HG03442 (cell line): Measurements from ENCODE around the gene MTF1.

Experiments used
- ATAC-seq: cut with Tn5 transposase; IDR thresholded peaks from one replicate; pipeline ENCODE4 v1.9.1; 2021; ENCODE audit warnings: mild to moderate bottlenecking, moderate library complexity; ENCODE audit not compliant: unreplicated experiment

The MTF1 gene

DNA sequence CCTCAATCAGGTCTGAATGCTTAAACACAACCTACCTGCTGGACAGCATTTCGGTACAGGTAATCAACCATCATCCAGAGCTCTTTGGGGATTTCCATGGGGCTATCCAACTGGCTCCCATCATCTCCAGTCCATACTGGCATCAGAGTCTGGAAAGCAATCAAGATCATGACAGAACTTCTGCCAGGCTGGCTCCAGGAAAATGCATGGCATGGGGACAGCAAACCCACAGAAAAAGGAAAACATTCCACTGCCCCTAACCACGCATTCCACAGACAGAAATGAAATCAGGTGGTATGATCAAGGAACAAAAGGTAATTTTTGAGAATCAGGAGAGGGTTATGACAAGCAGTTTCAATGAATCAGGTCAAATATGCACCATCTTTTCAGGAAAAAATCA is 9.1 kb upstream of the MTF1 start:
- ATAC-seq = no peak

DNA sequence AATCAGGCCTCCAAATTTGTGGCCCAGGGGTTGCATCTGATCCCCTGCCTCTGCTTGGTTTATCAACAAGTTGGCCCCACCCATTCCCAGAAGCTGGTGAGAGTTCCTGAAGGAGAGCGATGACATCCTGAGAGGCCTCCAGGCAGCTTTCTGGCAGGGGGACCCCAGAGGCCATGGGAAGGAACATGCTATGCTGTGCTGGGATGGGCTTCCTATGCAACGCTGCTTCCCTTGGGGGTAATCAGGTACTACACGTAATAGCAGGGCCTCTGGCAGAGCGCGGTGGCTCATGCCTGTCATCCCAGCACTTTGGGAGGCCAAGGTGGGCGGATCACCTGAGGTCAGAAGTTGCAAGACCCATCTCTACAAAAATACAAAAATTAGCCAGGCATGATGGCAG is 8.4 kb upstream of the MTF1 start:
- no peak for ATAC-seq

DNA sequence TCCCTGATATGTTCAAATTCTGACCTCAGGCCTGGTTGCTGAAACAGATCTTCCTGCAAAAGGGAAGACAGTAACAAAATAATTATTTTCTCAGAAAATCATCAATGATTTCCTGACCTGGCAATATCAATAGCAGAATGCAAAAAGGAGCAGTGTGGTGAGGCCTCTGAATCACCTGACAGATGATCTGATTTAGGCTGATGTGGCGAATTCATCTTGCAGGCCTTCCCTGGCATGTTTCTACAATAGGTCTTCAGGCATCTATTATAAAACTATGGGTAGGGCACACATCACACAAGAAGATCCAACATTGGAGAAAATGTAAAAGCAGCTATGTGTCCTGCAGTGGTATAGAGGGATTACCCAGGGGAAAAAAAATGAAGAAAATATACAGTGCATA is 7.1 kb upstream of the MTF1 start:
- no peak for ATAC-seq

DNA sequence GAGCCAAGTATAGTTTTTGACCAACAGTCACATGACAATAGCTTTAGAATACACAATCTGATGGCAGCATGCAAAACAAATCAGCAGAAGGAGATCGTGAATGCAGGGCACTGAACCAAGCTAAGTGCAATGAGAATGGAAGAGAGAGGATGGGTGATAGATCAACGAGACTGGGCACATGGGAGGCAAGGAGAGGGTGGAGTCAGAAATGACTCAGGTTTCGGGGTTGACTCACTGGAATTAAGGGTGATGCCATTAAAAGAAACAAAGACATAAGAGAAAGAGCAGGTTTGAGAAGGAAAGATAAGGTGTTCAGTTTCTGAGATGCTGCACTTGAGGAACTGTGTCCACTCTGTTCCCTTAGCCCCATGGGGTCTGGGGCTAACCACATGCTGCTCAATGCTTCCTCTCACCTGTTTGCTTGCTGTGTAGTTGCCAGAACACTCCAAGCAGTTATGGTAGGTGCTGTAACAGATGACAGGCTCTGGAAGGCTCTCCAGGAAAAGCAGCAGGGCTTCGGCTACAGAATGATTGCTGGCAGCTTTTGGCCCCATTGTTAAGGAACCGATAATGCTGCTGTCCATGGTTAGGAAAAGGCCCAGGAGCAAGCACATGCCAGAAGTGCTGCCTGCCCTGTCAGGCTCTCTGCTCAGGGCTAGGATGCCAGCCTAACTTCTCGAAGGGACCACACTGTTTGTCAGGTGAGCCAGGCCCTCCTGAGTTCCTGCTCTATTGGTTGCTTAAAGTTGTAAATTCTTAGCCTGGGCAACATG is 6.1 kb upstream of the MTF1 start:
- no peak for ATAC-seq

DNA sequence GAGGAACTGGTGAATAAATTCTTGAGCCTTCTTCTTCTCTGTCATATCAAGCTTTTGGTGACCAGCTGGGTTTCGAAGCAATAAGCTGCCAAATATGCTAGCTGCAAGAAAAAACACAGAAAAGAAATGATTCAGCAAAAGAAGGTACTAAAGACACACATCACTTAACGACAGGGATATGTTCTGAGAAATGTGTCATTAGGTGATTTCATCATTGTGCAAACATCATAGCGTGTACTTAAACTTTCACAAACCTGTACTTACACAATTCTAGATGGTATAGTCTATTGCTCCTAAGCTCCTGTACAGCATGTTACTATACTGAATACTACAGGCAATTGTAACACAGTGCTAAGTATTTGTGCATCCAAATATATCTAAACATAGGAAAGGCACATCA is 2.9 kb upstream of the MTF1 start:
- ATAC-seq = no peak

DNA sequence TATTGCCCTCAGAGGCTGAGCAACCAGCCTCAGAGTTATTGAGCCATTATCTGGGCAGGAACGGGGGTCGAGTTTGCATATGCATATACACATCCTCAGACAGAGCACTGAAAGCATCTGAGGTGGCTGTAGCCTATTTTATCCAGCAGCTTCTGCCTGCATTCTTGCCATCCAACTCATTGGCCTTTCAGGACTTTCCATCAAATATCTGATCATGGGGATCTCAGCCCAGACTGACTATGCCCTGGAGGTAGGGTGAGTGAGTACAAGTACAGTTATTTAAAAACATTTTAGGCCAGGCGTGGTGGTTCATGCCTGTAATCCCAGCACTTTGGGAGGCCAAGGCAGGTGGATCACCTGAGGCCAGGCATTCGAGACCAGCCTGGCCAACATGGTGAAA is 1.8 kb upstream of the MTF1 start:
- ATAC-seq = no peak

DNA sequence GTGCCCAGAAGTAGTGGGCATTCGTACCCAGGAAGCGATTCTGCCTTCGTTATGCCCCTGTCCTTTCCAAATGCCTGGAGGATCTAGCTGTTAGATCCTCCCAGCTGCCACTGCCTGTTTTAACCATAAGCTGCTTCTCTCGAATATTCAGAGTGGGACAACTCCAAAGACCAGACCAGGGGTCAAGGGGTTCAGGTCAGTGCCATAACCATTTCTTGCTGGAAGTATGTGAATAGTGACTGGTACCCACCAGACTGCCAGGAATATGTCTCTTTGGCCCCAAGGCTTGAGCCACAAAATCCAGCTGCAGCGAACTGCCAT is 914 bp upstream of the MTF1 start:
- ATAC-seq = no peak

DNA sequence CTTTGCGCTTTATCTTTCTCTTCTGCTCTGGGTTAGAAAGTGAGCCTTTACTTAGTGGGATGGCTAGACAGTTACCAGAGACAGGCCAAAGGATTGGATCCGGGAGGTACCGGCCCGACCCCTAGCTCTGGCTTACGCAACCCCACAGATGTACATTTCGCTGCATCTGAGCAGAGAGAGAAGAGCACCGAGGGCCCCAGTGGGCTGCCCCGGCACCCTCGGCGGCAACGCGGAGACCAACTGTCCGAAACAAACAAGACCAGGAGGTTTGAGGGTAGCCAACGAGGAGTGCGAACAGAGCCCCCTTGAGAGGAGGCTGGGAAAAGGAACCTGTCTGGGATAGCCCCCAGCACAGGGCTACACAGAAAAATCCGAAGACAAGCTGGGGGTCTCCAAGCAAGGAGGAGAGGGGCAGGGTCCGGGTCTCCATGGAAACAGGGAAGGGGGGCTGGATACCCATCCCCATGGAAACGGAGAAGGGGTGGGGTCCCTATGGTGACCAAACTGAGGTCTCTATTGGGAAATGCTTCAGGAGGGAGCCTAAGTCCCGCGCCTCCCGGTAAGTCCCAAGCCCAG is 373 bp downstream of the MTF1 start:
- no peak for ATAC-seq

DNA sequence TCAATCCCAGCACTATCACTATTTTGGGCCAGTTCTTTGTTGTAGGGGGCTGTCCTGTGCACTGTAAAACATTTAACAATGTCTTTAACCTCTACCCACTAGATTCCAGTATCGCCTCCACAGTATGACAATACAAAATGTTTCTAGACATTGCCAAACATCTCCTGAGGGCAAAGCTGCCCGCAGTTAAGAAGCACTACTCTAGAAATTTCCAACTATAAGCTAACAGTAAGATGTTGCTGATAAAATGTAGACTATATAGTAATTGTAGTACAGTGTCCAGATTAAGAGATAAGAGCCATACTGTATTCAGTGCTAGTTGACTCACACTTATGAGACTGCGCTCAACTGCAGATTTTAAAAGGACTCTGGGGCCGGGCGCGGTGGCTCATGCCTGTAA is 5.0 kb downstream of the MTF1 start:
- ATAC-seq = no peak

DNA sequence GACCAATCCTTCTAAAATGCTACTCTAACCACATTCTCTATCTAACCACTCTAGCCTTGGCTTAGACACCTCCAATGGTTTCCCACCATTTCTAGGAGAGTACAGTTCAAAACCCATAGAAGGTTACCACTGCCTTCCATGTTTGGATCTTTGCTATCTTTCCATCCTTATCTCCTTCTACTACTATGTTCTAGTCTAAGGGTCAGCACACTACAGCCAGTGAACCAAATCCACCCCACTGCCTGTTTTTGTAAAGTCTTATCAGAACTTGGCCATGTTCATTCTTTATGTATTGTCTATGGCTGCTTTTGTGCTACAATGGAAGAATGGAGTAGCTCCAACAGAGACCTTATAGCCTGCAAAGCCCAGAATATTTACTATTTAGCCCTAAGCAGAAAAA is 6.2 kb downstream of the MTF1 start:
- no peak for ATAC-seq

DNA sequence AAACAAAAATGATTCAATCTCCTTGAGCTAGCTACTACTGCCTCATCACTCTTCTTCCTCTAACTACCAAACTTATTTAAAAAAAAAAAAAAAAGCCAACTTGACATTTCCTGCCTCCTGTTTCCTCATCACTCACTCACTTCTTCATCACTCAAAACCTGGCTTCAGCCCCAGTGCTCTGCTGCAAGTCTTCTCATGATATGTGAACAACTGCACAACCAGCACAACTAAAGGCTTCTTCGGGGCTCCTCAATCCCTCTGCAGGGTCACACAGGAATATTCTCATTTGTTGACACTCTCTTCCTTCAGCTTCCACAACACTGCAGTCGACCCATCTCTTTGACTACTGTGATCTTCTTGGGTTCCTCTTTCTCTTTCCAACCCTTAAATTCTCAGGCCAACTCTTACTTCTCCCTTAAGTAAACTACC is 7.6 kb downstream of the MTF1 start:
- no peak for ATAC-seq

DNA sequence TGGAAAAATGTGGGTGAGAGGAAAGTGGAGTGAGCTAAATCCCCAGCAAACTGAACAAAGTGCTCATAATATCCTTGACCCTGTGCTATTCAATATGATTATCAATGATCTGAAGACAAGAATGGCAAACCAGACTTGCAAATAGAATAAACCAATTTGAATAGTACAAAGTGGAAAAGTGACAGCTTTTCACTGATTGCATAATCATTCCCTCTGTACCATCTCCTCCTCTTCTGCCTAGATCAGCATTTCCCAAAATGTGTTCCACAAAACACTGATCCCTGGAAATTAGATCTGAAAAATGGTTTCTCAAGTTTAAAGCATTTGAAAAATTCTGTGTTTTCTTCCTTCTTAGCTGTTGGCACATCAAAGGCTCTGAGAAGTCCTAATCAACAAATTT is 8.1 kb downstream of the MTF1 start:
- no peak for ATAC-seq

DNA sequence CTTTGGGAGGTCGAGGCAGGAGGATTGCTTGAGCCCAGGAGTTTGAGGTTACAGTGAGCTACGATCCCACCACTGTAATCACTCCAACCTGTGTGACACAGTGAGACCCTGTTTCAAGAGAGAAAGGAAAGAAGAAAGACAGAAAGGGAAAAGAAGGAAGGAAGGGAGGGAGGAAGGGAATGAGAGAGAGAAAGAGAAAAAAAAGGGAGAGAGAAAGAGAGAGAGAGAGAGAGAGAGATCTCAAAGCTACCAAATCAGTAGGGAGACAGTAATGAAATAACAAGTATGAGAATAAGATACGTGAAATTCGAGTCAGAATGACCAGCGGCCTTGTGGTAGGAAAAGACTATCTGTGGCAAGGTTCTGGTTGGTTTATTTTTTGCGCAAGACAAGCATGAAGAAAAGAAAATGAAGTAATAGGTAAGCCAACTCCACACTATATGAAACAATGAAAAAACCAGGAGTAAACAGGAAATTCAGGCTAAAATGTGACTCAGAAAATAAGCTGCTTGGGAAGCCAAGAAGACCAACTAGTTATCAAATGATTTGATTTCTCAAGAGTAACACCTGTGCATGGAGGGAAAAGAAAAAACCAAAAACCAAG is 8.9 kb downstream of the MTF1 start:
- ATAC-seq = no peak

DNA sequence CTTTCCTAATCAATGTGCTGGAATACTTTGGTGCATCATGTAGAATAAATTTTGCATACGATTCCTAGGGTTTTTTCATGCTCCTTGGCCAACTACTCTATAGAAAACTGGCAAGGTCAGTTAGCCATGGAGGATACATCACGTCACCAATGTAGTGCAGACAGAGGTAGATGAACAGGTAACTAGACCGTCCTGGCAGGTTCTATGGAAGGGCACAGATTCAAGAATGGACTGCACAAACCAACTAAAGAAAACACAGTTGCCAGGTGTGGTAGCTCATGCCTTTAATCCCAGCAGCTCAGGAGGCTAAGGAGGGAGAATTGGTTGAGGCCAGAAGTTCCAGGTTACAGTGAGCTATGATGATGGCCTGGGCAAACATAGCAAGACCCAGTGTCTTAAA is 9.9 kb downstream of the MTF1 start:
- ATAC-seq = no peak

DNA sequence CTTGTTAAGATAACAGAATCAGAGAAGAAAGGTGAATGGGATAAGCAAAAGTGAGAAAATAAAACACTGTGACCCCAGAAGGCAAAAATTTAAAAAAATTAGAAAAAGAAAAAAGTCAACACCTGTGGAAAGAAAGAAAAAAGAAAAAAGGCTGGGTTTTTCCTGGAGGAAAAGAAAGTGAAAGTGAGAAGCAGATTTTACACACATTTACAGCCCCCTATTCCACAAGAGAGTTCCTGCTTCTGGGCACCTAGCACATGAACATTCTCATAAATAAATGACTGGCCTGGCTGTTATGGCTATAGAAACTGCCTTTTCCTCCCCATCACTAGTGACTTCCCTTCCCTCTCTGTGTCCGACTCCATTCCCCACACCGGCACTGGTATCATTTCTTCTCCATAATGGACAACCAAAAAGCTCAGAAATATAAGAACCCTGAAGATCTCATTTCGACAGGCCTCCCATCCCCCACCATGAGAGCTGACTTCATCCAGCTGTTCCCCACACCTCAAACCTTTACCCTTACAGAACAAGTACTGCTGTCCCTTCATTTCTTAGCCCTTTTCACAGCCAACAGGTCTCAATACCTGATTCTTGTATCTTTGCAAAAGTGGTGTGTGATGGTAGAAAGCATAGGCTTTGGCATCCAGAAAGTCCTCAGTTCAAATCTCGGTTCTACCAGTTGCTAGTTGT is 12.6 kb downstream of the MTF1 start:
- ATAC-seq = no peak

DNA sequence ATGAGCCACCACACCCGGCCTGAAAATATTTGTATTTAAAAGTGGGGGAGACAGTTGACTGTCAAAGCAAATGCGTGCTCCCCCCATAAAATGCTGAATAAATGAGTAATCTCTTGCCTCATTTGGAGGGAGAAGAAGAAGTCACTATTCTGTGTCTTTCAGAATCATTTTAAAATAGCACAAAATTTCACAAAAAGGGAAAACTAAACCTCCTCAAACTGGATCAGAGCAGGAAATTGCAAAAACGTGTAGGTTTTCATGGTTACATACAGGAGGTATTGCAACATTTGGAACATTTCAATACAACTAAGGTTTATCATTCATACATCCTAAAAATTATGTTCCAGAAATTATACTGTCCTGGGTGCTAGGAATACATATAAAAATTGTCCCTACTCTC is 13.6 kb downstream of the MTF1 start:
- ATAC-seq = no peak

DNA sequence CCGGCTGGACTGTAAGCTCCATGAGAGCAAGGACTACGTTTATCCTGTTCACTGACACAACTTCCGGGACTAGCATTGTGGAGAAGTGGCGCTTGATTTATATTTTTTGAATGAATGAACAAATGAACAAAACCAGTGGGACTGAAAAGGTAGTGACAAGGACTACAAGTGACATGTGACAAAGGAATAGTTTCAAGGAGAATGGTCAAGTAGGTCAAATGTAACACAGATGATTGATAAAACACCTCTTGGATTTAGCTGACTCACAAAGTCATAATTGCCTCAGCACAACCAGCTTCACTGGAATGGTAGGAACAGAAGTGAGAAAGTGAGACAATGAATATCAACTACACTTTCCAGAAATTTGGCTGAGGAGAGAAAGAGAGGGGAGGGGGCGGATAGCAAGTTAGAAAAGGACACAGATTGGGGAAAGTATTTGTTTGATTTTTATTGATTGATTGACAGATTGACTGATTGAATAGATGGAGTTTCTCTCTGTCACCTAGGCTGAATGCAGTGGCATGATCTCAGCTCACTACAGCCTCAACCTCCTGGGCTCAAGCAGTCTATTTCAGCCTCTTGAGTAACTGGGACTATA is 14.2 kb downstream of the MTF1 start:
- no peak for ATAC-seq

DNA sequence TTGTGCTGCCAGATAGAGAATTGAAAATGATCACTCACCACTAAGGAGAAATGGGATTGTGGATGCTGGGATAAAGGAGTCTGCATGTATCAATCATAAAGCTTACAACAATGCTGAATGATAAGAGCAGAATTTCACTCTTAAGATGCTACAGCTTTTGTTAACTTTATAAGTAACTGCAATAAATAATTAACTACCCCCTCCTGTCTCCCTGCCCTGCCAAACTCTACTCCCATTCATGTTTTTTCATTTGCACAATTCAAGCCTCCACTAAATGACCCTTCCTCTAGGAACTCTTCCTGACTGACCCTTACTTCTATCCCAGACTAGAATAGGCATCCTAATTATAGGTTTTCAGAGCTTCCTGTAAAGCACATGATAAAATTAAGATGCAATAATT is 14.9 kb downstream of the MTF1 start:
- ATAC-seq = no peak

DNA sequence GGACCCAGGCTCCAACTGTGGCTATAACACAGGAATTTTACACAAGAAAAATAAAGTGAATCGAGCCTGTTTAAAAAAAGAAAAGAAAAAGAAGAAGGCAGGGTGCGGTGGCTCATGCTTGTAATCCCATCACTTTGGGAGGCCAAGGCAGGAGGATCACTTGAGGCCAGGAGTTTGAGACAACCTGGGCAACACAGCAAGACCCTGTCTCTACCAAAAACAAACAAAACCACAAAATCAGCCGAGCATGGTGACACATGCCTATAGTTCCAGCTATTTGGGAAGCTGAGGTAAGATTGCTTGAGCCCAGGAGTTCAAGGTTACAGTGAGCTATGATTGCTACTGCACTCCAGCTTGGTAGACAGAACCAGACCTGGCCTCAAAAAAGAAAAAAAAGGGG is 17.7 kb downstream of the MTF1 start:
- ATAC-seq = no peak

DNA sequence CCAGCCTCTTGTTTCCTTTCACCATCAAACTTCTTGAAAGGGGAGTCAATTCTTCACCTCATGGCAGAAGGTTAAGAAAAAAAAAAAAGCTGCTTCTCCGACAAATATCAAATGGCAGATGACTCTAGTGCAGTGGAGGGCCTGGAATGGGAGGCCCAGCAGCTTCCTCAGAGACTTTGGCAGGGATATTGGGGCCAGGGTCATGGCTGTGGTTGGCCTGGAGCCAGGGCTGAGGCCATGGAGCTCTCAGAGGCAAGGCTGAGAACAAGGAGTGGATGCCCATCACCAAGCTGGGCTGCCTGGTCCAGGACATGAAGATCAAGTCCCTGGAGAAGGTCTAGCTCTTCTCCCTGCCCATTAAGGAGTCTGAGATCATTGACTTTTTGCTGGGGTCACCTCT is 18.7 kb downstream of the MTF1 start:
- no peak for ATAC-seq

DNA sequence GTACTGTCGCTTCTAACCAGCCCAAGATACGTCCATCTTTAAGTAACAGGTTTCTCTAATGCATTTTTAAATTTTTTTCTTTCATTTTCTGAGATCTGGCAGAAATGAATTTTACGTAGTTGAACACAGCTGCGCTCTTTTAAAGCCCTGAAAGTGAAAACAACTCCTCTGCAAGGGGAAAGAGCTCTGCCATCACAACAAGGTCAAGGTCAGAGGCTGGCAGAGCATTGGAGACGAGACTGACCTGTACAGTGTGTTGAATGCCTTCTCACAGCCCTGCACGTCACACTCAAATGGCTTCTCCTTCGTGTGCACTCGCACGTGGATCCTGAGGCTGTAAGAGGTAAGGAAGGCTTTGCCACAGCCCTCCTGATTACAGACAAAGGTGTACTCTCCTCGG is 19.7 kb downstream of the MTF1 start:
- no peak for ATAC-seq

DNA sequence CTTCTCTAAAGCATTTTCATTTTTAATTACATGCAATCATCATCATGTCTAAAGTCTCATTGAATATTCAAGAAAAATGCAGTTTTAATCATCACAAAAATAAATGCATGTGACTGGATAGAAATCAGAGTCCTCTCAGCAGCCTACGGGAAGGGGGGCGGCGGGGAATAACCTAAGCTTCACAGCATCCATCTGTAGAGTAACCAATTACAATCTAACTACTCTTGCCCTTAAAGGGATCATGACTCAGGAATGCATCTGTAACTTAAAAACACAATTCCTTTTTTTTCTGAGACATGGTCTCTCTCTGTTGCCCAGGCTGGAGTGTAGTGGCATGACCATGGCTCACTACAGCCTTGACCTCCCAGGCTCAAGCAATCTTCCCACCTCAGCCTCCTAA is 22.6 kb downstream of the MTF1 start:
- no peak for ATAC-seq
